GM21526 (cell line): ENCODE results near the gene USP7.
A peak's percentile ranks its signal among the peaks of the same experiment; 100 is the strongest.

Experiments
- ATAC-seq: cut with Tn5 transposase; IDR thresholded peaks from one replicate; pipeline ENCODE4 v1.9.1; 2021; ENCODE audit warnings: moderate library complexity; ENCODE audit not compliant: unreplicated experiment, low FRiP score

The USP7 gene

GRCh38 chr16:8905168-8905762 lies 58.4 kb downstream of the USP7 start:
- no peak for ATAC-seq

DNA sequence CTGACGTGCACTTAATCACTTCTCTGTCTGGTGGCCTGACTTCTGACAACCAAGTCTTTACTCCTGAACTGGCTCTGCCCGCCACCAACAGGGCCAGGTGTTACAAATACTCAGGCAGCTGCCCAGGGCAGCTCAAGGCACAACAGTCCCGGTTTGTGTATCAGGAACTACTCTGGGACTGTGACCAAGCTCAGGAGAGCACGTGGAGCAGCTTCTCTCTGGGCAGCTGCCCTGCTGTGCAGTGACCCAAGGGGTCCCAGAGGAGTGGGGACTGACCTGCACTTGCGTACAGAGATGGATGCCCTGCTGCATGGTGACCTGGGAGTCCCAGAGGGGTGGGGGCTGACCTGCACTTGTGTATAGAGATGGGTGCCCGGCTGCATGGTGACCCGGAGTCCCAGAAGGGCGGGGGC lies 59.7 kb downstream of the USP7 start:
- ATAC-seq, result no peak

GRCh38 chr16:8903004-8903403 lies 60.7 kb downstream of the USP7 start:
- no peak for ATAC-seq

- ATAC-seq, result no peak
Observed at GRCh38 chr16:8901320-8901861, 62.3 kb downstream of the USP7 start.

DNA sequence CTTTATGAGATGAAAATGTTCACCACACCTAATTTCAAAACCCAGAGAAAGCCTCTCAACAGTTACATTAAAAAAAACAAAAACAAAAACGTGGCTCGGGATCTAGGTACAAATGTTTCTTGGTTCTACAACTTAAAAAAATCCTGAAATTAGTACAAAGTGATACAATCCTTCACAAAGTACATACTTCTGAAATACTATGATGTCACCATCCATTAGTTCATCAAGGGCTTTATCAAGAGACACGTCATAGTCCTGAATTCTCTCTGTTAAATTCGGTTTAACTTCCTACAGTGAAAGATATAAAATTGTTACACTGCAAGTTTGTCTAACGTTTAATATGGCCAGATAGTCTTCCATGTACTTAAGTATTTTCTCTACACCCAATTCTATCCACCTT lies 63.4 kb downstream of the USP7 start:
- ATAC-seq, result no peak

DNA sequence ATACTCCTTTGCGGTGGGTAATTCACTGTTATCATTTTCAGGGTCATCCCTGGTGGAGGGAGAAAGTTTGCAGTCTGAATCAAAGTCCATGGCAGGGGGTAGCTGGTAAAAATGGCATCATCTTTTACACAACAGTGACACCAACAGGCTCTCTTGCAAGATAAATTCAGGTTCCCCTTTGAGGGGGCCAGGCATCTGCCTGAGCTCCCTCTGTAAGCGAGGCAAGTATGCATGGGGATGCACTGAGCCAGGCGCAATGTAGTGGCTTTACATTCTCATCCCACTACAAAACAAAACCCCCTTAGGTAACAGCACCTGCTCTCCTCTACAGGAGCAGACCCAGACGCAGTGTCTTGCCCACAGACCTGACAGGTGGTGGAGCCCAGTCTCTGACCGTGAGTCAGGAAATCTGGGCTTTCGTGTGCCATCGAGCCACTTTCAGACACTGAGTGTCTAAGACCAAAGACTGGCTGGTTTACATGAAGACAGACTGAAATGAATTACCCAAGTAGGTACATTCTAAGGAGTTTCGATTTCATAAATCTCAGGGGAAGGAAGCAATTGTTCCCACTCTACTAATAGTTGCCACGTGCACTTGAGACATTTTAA lies 63.9 kb downstream of the USP7 start:
- no peak for ATAC-seq

DNA sequence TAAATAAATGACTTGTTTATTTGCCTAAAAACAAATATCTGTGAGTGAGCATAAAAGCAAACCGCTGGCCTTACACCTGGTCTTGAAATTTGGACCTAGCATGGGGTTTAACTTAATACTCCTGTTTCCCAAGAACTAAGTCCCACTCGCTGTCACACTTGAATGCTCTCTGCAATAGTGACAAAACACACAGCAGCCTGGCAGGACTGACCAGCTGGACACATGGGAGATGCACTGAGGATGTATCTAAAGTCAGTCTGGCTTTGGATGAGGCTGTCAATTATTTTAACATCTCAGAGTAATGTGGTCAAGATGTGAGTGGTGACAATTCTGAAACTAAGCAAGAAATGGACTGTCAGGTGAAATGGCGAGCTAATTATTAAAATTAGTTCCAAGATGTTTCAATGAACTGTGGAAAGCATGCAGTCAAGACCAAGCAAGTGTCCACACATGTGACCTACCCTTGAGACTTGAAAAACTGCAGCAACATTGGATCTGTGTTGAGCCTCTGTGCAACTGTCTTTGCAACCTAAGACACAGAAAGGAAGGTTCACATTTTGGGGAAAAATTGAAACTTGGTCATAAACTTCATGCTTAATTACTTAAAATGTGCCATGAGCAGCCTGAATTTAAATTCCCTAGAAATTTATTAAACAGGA lies 64.9 kb downstream of the USP7 start:
- no peak for ATAC-seq

DNA sequence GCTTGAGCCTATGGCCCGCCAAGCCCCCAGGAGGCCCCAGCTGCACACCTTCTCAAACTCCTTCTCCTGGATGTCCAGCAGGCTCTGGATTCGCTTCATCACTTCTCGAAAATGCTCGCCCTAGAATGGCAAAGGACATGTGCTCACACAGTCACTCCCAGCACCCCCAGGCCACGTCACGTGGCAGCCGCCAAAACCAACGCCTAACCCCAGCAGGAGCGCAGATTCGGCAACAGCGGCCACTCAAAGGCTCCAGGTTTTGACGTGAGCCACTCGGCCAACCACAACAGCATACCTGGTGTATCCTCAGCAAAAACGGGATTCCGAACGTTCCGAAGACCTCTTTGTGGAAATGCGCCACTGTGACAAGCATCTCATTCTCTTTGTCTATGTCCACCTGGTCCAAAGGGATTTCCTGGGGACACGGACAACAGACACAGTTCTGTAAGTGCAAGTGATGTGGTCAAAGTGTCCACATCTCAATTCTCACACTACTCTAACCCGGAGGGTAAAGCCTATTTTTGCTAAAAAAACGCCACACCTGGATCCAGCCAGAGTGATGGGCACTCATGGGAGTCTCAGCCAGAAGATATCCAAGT lies 68.9 kb downstream of the USP7 start:
- ATAC-seq, result no peak

DNA sequence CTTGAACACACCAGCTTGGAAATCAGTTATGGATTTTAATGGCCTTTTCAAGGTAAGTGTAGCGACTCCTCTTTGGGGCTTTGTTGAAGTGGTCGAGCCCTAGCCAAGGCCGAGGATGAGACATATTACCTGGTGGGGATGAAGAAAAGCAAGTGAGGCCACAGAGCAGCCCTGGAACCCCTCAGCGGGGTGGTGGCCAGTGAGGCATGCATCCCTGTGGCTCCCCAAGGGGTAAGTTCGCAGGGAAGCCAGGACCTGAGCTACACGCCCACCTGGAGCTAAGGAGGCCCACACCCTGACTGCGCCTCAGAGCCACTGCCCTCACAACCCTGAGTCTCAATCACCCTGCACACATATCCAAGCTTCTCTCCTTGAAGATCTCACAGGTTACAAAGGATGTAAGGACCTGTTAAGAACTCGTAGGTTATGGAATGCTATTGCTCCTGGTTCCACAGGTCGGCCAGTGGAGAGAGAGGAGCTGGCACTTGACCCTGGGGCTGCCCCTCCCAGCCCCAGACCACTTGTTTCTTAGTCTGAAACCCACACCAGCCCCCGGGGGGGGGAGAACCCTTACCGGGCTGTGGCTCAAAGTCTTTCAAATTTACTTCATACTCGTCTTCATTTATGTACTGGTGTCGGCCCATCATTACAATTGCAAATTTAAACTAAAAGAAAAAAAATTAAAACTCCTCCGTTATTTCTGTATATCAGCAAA lies 69.6 kb downstream of the USP7 start:
- no peak for ATAC-seq

- ATAC-seq, result no peak
Observed at GRCh38 chr16:8893426-8893825, 70.3 kb downstream of the USP7 start.

DNA sequence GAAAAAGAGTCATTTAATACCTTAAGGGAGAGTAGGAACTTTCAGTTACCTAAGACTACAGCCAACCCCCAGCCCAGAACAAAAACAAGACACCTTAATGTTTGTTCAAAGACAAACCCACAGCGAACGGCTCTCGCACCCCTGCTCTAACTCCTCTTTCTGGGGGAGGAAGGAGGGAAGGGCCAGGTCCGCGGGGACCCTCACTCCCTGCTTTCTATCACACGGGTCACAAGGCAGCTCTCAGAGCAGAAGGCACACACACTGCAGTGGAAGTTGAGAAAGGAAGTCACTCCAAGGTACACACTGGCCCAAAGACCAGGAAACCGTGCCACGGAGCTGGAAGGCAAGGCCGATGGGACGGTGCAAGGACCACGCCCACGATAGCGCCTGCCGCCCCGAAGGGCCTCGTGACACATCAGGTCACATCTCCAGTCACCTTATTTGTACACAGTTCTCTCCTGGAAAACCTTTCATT lies 71.6 kb downstream of the USP7 start:
- ATAC-seq, result peak; percentile 33

DNA sequence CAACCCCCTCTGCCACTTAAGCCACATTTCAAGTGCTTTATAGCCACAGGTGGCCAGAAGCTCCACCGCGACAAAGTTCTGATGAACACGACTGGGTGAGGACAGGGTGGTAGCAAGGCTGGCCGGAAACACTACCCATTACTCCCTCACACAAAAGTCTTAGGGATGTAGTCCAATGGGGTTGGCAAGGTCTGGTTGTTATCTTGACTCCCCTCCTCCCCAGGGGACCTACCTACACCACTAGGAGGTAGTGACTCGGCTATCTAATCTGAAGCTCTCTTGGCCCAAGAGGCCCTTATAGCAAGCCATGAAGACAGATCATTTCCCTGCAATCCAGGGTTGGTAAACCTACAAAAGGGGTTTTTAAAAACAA lies 73.2 kb downstream of the USP7 start:
- no peak for ATAC-seq

GRCh38 chr16:8889893-8890548 lies 73.7 kb downstream of the USP7 start:
- no peak for ATAC-seq

DNA sequence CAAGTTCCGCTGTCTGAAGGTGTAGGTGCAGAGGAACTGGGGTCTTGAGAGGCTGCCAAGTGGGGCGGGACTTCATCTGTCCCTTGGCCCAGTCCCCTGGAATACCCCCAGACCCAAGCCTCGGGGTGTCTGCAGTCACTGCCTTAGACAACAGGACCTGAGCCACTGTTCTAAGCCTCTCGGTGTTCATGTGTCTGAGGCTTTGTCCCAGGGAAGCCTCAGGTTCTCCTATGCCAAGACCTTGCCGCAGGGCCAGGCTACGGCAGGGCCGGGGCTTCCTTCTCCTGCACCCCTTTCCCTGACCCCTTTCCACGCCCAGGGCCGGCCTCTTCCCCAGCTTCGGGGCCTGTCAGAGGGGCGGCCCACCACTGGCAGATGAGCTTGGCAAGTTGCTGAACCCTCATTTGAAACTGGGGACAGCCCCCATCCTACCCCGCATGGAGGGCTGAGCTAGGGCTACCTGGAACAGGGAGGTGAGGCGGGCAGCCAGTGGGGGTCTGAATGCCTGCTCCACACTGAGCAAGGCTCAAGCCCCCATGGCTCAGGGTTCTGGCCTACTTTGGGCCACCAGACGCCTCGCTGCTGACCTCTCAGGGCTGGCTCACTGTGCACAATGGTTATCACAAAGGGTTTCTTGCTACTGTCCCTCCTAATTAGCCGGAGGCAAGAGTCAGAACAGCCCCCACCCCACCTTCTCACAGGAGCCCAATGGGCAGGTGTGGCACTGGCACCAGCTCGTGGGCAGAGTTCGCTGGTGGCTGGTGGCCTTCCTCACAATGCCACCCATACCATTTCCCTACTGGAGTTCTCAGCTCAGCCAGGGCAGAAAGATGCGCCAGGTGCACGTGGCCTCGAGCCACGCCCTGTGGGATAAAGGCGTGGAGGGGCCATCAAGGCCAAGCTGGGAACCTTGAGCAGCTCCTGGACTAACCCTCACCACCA lies 74.5 kb downstream of the USP7 start:
- ATAC-seq, result no peak

- ATAC-seq, result no peak
Observed at GRCh38 chr16:8887952-8888560, 75.7 kb downstream of the USP7 start.

DNA sequence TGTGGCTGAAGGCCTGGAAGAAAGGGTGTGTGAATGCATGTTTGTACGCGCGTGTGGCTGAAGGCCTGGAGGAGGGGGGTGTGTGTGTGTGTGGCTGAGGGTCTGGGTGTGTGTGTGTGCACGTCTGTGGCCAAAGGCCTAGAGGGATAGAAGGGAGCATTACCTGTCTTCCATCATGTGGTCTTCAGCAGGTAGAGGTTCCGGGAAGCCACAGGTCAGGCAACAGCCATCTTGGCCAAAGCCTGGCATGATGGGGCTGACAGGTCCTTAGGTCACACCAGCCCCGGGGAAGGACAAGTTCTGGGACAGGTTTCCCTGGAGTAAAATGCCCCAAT lies 76.3 kb downstream of the USP7 start:
- no peak for ATAC-seq

GRCh38 chr16:8886593-8887430 lies 76.9 kb downstream of the USP7 start:
- ATAC-seq, result no peak
